Activated T-helper 1 cell treated with anti-CD3 and anti-CD28 coated beads, Interleukin-12 subunit alpha, Interleukin-12 subunit beta, Interleukin-2, Interleukin-4 antibody, amounts not matched to agents 30 ng/mL and 10 ng/mL and 1 ng/mL, durations not matched to agents 14 hours and 24 hours and 36 hours (primary cell): ENCODE measurements around the gene POFUT2. TPM values are rescaled to one million over a fixed set of nuclear protein-coding genes. Genes with fewer than 3 reads are reported as not detected.

ENCODE experiments used
- DNase-seq: peaks from one replicate; pipeline ENCODE4 v3.0.0; 2021; ENCODE audit warnings: low spot score
- H3K27ac Mint-ChIP-seq: one replicate; pipeline ENCODE4 v1.8.0; 2021; ENCODE audit warnings: mild to moderate bottlenecking, mixed read lengths
- H3K27me3 Mint-ChIP-seq: one replicate; pipeline ENCODE4 v1.8.0; 2022; ENCODE audit warnings: mild to moderate bottlenecking, moderate library complexity, mixed read lengths; ENCODE audit not compliant: insufficient read depth
- H3K36me3 Mint-ChIP-seq: one replicate; pipeline ENCODE4 v1.8.0; 2021; ENCODE audit warnings: low read depth, mixed read lengths
- H3K4me1 Mint-ChIP-seq: one replicate; pipeline ENCODE4 v1.8.0; 2021; ENCODE audit warnings: low read depth, mixed read lengths
- H3K4me3 Mint-ChIP-seq: one replicate; pipeline ENCODE4 v1.8.0; 2021; ENCODE audit warnings: mild to moderate bottlenecking, moderate library complexity, mixed read lengths
- H3K9me3 Mint-ChIP-seq: one replicate; pipeline ENCODE4 v1.8.0; 2021; ENCODE audit warnings: mixed read lengths
- intact Hi-C: fragments of 100-400 bp; cut with micrococcal nuclease; formaldehyde crosslinking; loops from one replicate; pipeline ENCODE4 v1.15.1; 2024
- total RNA-seq: library from RNA; stranded (reverse); gene quantifications from 2 replicates; pipeline ENCODE4 v1.2.3, GENCODE V29; 2022

The POFUT2 gene
- total RNA-seq, 1 donor from 2014 or later, result 14.3 TPM

DNA sequence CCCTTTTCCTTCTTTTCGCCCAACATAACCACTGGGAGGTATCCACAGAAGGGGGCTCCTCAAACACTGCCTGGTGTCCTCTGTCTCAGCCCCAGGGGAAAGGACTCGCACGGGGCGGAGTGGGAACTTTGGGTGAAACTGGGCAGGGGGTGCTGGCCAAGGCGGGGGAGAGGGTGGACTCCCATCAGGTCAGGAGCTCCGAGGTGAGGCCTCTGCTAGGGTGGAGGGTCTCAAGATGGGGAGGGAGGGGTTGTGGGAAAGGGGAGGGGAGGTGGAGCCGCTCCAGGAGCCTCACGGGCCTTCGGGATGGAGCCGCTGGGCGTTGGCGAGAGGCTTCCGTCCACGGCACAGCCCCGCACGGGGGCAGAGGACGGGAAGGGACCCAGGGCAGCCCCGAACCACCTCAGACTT is 43.2 kb upstream of the POFUT2 start:
- no peaks in the 10 kb centered on the region for H3K4me1 Mint-ChIP-seq
- H3K27me3 Mint-ChIP-seq, result no peaks in the 10 kb centered on the region
- intact Hi-C loops, result no loop called here
- no peaks in the 10 kb centered on the region for H3K36me3 Mint-ChIP-seq
- H3K9me3 Mint-ChIP-seq, result no peaks in the 10 kb centered on the region
- no peak overlapping the region for H3K27ac Mint-ChIP-seq
- DNase-seq, result no peak
- H3K4me3 Mint-ChIP-seq, result no peak overlapping the region

DNA sequence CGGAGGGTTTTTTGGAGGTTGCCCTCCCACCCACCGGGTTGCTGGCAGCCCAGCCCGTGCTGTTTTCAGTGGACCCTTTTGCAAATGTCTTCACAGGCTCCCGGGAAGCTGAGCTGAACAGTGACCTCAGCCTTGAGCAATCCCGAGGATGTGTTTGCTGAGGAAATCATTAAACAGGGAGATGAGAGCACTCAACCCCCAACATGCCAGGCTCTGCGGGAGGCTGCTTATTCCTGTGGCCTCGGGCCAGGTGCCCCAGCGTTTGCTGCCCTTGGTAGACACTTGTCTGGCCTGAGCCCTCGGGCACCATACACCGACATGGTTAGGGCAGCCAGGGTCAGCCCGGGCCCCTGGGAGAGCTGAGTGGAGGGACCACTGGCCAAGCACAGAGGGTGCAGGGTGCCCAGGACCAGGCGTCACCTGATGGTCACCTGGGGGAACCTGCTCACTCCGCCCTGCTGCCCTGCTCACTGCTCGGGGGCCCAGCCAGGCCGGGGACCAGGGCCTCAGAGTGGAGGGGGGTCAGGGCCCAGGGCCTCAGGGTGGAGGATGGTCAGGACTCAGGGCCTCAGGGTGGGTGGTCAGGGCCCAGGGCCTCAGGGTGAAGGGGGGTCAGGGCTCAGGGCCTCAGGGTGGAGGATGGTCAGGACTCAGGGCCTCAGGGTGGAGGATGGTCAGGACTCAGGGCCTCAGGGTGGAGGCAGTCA is 42.5 kb upstream of the POFUT2 start:
- Mint-ChIP-seq H3K27me3 (no peaks in the 10 kb centered on the region), H3K9me3 (no peaks in the 10 kb centered on the region), H3K36me3 (no peaks in the 10 kb centered on the region), H3K4me3 (no peak overlapping the region), H3K27ac (no peak overlapping the region), H3K4me1 (no peaks in the 10 kb centered on the region)
- intact Hi-C loops, result no loop called here
- no peak for DNase-seq

DNA sequence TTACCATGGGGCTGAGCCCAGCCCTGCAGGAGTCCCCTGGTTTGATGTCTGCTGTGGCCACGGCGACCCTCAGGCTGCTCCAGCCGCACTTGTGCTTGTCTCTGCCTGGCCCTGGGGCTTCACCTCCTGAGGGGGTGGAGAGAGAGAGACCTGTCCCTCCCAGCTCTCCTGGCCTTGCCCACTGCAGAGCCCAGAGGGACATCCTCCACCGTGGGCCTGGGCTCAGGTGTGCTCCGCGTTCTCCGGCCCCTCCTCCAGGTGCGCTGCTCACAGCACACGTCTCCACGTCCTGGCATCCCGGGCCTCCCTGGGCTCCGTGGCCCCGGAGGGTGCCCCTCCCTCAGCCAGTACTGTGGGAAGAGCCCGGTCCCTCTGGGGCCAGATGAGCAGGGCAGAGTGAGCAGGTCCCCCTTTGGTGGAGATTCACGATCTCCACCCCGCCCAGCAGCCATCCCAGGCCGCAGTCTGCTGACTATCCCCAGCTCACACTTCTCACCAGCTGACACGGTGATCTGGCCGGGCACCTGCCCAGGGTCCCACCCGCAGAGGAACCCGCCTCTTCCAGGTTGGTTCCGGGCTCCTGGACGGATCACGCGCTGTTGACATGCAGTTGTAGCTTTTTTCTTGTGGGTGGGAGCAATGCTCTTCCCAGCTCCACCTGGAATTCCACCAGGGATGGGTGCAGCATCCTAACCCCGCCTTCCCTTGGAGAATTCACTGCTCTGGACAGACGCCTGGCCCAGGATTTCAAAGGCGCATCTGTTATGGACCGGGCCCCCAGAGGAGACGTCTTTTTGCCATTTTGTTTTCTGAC is 41.8 kb upstream of the POFUT2 start:
- Mint-ChIP-seq H3K9me3 (no peaks in the 10 kb centered on the region), H3K4me3 (no peak overlapping the region), H3K27me3 (no peaks in the 10 kb centered on the region), H3K4me1 (no peaks in the 10 kb centered on the region), H3K36me3 (no peaks in the 10 kb centered on the region), H3K27ac (no peak overlapping the region)
- intact Hi-C loops, result no loop called here
- DNase-seq, result no peak

DNA sequence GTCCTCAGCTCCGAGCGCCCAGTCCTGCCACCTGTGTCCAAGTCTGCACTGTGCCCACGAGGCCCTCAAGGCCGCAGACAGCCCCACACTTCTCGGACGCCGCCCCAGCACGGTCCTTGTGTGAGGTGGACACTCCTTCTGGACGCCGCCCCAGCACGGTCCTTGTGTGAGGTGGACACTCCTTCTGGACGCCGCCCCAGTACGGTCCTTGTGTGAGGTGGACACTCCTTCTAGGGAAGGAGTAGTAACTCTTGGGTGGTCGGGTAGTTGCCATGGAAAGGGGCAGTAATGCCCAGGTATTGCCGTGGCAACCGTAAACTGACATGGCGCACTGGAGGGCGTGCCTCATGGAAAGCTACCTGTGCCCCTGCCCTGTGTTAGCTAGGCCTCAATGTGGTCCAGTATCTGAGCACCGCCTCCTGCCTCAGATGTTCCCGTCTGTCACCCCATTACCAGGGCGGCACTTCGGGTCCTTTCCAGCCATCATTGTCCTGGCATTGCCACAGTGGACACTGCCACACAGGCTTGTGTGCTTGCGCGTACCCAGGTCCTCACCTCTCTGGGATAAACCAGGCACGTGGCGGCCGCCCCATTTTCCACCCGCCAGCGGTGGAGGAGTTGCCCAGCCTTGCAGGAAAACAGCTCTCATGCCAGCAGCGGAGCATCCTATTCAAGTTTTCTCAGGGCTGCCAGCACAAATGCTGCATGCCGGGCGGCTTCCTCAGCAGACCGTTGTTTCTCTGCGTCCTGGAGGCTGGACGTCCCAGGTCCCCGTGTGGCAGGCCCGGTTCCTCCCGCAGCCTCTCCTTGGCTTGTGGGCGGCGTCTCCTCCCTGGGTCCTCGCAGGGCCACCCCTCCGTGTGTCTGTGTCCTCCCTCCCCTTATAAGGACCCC is 40.8 kb upstream of the POFUT2 start:
- H3K9me3 Mint-ChIP-seq, result no peaks in the 10 kb centered on the region
- H3K27me3 Mint-ChIP-seq, result no peaks in the 10 kb centered on the region
- no peak overlapping the region for H3K27ac Mint-ChIP-seq
- intact Hi-C loops, result no loop called here
- no peaks in the 10 kb centered on the region for H3K36me3 Mint-ChIP-seq
- H3K4me1 Mint-ChIP-seq, result no peaks in the 10 kb centered on the region
- H3K4me3 Mint-ChIP-seq, result no peak overlapping the region
- DNase-seq, result no peak

DNA sequence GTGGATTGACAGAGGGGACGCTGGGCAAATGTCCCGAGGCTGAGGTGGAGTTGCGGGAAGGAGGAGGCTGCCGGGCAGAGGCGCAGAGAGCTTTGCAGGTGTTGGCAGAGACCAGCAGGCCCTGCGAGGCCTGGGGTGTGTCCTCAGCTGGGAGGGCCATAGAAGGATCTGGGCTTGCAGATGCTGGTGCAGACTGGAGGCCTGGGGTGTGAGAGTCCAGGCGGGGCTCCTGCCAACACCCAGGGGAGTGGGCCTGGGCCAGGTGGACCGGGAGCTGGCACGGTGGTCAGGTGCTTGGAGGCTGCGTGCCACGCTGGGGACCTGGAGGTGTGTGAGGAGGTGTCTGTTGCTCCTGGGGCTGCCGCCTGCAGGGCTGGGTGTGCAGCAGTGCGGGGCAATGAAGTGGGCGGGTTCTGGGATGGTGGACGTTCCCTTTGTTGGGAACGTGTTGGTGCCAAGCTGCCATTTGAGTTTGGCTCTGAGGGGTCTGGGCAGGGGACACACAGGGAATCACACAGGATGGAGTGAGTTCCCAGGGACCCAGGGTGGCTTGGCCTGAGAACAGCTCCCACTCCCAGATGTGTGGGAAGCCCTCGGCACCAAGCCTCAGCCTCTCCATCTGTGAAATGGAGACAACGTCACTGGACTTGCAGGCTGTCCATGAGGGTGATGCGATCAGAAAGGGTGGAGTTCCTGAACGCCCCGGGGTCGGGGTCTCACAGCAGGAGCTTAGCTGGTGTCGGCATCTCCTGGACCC is 39.9 kb upstream of the POFUT2 start:
- H3K27me3 Mint-ChIP-seq, result peaks cover 4% of the 10 kb centered on the region
- no peaks in the 10 kb centered on the region for H3K4me1 Mint-ChIP-seq
- no peaks in the 10 kb centered on the region for H3K36me3 Mint-ChIP-seq
- no peak overlapping the region for H3K27ac Mint-ChIP-seq
- no peak overlapping the region for H3K4me3 Mint-ChIP-seq
- intact Hi-C loops, result no loop called here
- DNase-seq, result no peak
- H3K9me3 Mint-ChIP-seq, result no peaks in the 10 kb centered on the region

DNA sequence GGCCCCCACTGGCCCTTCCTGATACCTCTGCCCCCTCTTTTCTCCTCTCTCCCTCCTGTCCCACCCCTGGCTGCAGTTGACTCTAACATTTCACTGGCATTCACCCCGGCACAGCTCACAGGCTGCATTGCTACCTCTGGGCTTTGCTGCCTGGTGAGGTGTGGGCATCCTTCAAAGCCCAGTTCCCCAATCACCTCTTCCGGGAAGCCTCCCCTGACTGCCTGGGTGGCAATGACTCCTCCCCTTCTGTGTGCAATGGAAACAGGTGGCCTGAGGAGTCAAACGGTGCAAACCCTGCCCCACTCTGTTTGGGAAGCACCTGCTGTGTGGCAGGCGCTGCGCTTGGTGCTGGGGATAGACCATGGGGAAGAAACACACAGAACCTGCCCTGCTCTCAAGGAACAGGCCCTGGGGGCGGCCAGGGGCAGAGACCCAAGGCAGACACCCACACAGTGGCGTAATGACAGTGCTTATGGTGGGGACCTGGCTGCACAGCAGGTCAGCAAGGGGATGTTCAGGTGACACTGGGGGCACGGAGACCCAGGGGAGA is 39.3 kb upstream of the POFUT2 start:
- Mint-ChIP-seq H3K4me3 (no peak overlapping the region), H3K36me3 (no peaks in the 10 kb centered on the region), H3K27ac (no peak overlapping the region), H3K4me1 (no peaks in the 10 kb centered on the region), H3K27me3 (peaks cover 4% of the 10 kb centered on the region), H3K9me3 (no peaks in the 10 kb centered on the region)
- DNase-seq, result no peak
- intact Hi-C loops, result no loop called here

DNA sequence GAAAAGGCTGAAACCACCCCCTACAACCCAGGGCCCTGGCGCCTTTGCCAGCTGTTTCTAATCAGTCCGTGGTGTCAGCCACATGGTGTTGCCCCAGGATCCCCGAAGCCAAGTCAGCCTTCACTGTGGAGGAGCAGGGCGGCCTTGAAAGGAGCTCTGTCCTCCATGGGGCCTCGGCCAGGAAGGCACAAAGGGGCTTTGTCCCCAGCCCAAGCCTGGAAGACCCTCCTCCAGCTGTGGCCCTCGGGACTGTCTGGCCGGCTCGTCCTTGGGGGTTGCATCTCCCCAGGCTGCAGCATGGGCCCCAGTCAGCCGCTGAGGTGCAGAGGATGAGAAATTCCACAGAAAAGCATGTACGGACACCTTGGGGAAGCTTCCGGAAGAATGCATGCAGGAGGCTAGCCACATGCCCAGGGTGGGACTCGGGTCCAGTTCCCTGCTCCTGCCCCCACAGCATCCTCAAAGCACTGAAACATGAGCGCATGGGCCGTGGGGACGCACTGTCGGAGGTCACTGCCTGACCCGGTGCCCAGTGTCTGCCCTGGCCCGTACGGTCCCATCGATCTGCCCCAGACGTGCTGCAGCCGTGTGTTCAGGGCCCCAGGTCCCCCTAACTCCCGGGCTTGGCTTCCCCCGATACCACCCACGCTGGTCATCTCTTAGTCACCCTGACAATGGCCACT is 38.6 kb upstream of the POFUT2 start:
- no peak for DNase-seq

DNA sequence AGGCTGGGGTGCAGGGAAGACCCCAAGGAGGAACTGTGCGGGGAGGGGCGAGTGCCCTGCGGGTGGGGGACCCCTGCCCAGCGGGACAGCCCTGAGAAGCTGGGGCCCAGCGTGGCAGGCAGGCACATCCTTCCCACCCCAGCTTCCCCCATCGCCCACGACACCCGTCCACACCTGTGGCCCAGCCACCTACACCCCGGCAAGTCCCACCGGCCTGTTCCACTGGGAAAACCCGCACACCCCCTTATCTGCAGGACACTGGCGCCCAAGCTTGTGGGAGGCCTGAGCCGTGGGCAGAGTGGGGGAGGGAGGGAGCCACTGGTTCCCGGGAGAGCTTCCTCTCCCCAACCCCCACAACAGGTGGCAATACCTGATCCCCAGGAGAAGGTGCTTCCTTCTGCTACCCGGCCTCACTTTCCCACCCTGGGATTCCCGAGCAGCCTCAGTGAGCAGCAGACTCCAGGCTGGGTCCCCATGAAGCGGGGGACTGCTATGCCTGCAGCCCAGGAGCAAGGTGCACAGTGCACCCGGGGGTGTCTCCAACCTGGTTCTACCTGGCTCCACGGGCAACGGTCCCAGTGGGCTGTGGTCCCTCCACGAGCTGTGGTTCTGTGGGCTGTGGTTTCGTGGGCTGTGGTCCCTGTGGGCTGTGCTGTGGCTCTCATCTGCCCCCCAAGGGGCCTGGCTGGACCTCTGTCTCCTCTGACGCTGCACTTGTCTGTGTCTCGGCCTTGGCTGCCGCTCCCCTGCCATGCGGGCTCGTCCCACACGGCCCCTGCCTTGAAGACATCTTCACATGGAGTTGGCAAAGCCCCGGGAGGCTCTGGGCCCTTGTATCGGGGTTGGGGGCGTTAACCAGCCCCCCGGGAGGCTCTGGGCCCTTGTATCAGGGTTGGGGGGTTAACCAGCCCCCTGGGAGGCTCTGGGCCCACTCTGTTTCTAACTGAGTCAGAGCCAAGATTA is 37.8 kb upstream of the POFUT2 start:
- H3K27me3 Mint-ChIP-seq, result peaks cover 4% of the 10 kb centered on the region

More for the DNA sequence above, 38.6 kb upstream of the POFUT2 start:
- no peaks in the 10 kb centered on the region for H3K36me3 Mint-ChIP-seq
- no peaks in the 10 kb centered on the region for H3K9me3 Mint-ChIP-seq
- intact Hi-C loops, result no loop called here
- peaks cover 4% of the 10 kb centered on the region for H3K27me3 Mint-ChIP-seq
- H3K27ac Mint-ChIP-seq, result no peak overlapping the region
- H3K4me3 Mint-ChIP-seq, result no peak overlapping the region
- H3K4me1 Mint-ChIP-seq, result no peaks in the 10 kb centered on the region

DNA sequence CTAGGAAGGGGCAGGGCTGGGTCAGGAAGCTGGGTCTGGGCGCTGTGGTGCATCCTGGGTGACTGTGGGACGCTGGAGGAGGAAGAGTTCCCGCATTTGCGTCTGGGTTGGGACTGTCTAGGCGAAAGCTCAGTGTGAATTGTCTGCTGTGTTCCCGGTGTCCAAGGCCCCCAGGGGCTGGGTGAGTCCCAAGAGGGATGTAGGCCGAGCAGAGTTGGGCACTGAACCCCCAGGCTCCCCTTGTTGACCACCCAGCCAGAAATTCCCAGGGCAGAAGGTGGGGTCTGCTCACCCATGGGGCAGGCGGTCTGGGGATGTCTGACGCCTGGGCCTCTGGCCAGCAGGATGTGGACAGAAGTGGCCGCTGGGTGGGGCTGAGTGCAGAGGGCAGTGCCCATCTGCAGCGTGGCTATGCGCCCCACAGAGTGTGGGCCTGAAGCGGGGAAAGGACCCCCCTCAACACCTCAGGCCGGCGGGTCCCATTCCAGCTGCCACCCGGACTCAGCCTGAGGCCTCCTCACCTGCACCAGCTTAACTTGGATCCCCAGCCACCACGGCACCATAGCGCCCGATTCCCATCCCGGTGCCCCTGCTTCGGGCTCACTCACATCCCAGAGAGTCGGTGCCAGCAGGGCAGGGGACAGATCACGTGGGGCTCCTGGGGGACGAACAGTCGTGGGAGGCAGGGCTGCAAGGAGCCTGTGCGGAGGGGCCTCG is 37.0 kb upstream of the POFUT2 start:
- DNase-seq, result no peak
- Mint-ChIP-seq H3K36me3 (no peaks in the 10 kb centered on the region), H3K27me3 (peaks cover 4% of the 10 kb centered on the region), H3K27ac (no peak overlapping the region), H3K4me1 (no peaks in the 10 kb centered on the region), H3K4me3 (no peak overlapping the region), H3K9me3 (no peaks in the 10 kb centered on the region)
- intact Hi-C loops, result no loop called here

More for the DNA sequence above, 37.8 kb upstream of the POFUT2 start:
- H3K36me3 Mint-ChIP-seq, result no peaks in the 10 kb centered on the region
- H3K27ac Mint-ChIP-seq, result no peak overlapping the region
- no peak for DNase-seq
- no peaks in the 10 kb centered on the region for H3K9me3 Mint-ChIP-seq
- no peaks in the 10 kb centered on the region for H3K4me1 Mint-ChIP-seq
- H3K4me3 Mint-ChIP-seq, result no peak overlapping the region
- intact Hi-C loops, result no loop called here

DNA sequence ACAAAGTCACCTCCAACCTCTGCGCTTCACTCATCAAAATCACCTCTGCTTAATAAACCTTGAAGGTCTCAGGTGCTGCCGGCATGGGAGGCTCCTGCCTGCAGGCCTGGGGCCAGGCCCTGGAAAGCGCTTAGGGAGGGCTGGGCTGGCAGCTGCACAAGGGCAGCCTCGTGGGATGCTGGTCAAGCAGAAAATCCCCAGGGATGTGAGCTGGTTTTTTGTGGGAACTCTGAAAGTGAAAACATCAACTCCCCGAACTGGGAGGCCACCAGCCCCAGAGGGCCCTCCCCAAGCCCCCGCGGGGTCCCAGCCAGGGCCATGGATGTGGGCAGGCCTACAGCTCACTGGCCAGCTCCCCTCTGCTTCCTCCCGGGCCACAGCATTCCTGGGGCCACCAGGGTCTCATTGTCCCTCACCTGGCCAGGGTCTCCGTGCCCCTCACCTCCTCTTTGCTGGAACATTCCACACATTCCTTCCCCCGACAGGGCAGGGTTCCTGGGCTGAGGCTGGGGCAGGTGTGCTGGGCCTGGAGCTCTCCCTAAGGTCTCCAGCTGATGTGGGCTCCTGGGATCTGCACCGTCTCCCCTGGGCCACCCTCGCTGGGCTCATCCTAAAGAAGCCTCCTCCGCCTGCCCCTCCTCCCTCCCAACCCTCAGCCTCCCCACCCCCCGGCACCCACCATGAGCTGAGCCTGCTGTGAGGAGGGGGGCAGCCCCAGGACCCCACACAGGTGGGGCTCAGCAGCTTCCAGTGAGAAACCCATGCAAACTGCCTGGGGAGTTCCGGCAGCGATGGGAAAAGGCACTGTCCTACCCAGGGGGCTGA is 36.0 kb upstream of the POFUT2 start:
- H3K9me3 Mint-ChIP-seq, result no peaks in the 10 kb centered on the region
- no peak for DNase-seq
- no peaks in the 10 kb centered on the region for H3K4me1 Mint-ChIP-seq
- H3K27ac Mint-ChIP-seq, result no peak overlapping the region
- no peak overlapping the region for H3K4me3 Mint-ChIP-seq
- H3K36me3 Mint-ChIP-seq, result no peaks in the 10 kb centered on the region
- peaks cover 4% of the 10 kb centered on the region for H3K27me3 Mint-ChIP-seq
- intact Hi-C loops, result no loop called here
